Vagina (tissue), 2 donors: ENCODE data around the gene ZNF182.

Experiments
- POLR2A ChIP-seq, 2 donors: fragments of 450-650 bp; IDR thresholded peaks; one replicate each; pipeline ENCODE4 v1.6.1; 2017; ENCODE audit warnings: antibody characterized with exemption in 2 of 2, mild to moderate bottlenecking in 2 of 2, moderate library complexity in 2 of 2
- POLR2AphosphoS5 ChIP-seq, 2 donors: sonication (generic); formaldehyde crosslinking; IDR thresholded peaks; one replicate each; pipeline ENCODE4 v1.9.0; 2017; ENCODE audit warnings: antibody characterized with exemption in 2 of 2, mild to moderate bottlenecking in 2 of 2, low read depth in 1 of 2; ENCODE audit not compliant: insufficient read depth in 1 of 2
- TF ChIP-seq, protein P1 (sequence below), 3 experiments: fragments of 450-650 bp in 2 of 3; fragments of 200-600 bp in 1 of 3; sonication (generic) in 1 of 3; IDR thresholded peaks; one replicate each; pipeline ENCODE4 v1.5.1; 2017 to 2019; ENCODE audit warnings: antibody characterized with exemption in 3 of 3, mild to moderate bottlenecking in 2 of 3, moderate library complexity in 2 of 3

DNA sequence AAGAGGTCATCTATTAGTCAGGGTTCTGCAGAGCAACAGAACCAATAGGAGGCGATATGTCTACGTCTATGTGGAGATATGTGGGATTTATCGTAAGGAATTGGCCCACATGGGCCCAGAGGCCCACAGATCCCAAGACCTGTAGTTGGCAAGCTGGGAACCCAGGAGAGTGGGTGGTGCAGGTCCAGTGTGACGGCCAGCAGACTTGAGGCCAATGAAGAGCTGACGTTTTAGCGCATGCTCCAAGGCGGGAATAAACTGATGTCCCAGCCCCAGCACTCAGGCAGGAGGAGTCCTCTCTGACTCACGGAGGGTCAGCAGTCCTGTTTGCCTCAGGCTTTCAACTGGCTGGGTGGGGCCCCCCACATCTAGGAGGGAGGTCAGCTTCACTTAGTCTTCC, 24.3 kb upstream of the ZNF182 start:
- TF ChIP-seq POLR2A (IDR thresholded peaks at IDR 0.05) (no peak), POLR2AphosphoS5 (IDR thresholded peaks at IDR 0.05; ENCODE audit: insufficient read depth in 1 of 2, low read depth in 1 of 2) (no peak)
- TF ChIP-seq, protein P1, sequence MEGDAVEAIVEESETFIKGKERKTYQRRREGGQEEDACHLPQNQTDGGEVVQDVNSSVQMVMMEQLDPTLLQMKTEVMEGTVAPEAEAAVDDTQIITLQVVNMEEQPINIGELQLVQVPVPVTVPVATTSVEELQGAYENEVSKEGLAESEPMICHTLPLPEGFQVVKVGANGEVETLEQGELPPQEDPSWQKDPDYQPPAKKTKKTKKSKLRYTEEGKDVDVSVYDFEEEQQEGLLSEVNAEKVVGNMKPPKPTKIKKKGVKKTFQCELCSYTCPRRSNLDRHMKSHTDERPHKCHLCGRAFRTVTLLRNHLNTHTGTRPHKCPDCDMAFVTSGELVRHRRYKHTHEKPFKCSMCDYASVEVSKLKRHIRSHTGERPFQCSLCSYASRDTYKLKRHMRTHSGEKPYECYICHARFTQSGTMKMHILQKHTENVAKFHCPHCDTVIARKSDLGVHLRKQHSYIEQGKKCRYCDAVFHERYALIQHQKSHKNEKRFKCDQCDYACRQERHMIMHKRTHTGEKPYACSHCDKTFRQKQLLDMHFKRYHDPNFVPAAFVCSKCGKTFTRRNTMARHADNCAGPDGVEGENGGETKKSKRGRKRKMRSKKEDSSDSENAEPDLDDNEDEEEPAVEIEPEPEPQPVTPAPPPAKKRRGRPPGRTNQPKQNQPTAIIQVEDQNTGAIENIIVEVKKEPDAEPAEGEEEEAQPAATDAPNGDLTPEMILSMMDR (IDR thresholded peaks at IDR 0.05): no peak
